ENCODE results near the gene ELAC1.

DNA sequence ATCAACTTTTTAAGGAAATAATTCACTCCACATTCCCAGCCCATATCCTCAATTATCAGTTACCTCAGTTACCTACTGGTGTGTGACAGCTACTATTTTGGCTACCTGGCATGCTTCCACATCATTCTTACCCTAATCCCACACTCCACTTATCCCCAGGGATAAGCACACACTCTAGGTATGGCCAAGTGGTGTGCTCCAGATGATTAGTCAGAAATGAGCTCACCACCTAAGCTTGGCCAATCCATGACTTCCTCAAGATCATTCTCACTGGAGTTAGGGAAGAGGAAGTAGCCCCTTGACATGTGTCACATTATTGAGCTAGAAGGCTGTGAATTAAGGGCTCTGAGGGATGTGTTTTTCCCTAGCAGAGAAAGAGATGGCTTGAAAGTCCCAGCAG, 41.2 kb downstream of the ELAC1 start:
- TF ChIP-seq, protein P1, sequence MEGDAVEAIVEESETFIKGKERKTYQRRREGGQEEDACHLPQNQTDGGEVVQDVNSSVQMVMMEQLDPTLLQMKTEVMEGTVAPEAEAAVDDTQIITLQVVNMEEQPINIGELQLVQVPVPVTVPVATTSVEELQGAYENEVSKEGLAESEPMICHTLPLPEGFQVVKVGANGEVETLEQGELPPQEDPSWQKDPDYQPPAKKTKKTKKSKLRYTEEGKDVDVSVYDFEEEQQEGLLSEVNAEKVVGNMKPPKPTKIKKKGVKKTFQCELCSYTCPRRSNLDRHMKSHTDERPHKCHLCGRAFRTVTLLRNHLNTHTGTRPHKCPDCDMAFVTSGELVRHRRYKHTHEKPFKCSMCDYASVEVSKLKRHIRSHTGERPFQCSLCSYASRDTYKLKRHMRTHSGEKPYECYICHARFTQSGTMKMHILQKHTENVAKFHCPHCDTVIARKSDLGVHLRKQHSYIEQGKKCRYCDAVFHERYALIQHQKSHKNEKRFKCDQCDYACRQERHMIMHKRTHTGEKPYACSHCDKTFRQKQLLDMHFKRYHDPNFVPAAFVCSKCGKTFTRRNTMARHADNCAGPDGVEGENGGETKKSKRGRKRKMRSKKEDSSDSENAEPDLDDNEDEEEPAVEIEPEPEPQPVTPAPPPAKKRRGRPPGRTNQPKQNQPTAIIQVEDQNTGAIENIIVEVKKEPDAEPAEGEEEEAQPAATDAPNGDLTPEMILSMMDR (IDR thresholded peaks at IDR 0.05): no peak
- TF ChIP-seq EZH2 (IDR thresholded peaks at IDR 0.05): no peak
